Immature natural killer cell (primary cell): Measurements from ENCODE around the gene TMPRSS3. TPM values are rescaled to one million over a fixed set of nuclear protein-coding genes. Genes with fewer than 3 reads are reported as not detected.

Source experiments
- DNase-seq, 3 donors: peaks; one replicate each; pipeline ENCODE4 v3.0.0; 2022; ENCODE audit warnings: mixed read lengths in 1 of 3
- H3K27ac Mint-ChIP-seq, 6 donors: one replicate each; pipeline ENCODE4 v1.8.0; 2020; ENCODE audit warnings: mixed read lengths in 6 of 6, mild to moderate bottlenecking in 5 of 6, inconsistent platforms in 4 of 6, moderate library complexity in 3 of 6
- H3K27me3 Mint-ChIP-seq, 3 donors: one replicate each; pipeline ENCODE4 v1.8.0; 2020 to 2021; ENCODE audit warnings: low read depth in 3 of 3, mild to moderate bottlenecking in 3 of 3, mixed read lengths in 3 of 3, moderate library complexity in 3 of 3, inconsistent platforms in 1 of 3
- H3K36me3 Mint-ChIP-seq, 3 donors: one replicate each; pipeline ENCODE4 v1.8.0; 2020; ENCODE audit warnings: mixed read lengths in 3 of 3, inconsistent platforms in 2 of 3, mild to moderate bottlenecking in 2 of 3
- H3K4me1 Mint-ChIP-seq, 2 donors: one replicate each; pipeline ENCODE4 v1.8.0; 2020; ENCODE audit warnings: inconsistent platforms in 2 of 2, mild to moderate bottlenecking in 2 of 2, mixed read lengths in 2 of 2, moderate library complexity in 1 of 2
- H3K4me3 Mint-ChIP-seq, 5 donors: one replicate each; pipeline ENCODE4 v1.8.0; 2020; ENCODE audit warnings: mild to moderate bottlenecking in 5 of 5, mixed read lengths in 5 of 5, inconsistent platforms in 3 of 5, moderate library complexity in 3 of 5
- H3K9me3 Mint-ChIP-seq, 6 donors: one replicate each; pipeline ENCODE4 v1.8.0; 2020; ENCODE audit warnings: mild to moderate bottlenecking in 6 of 6, mixed read lengths in 6 of 6, inconsistent platforms in 4 of 6, moderate library complexity in 3 of 6
- polyA plus RNA-seq, 3 donors: library from polyadenylated mRNA; unstranded; fragments of 300-500 nt; fragmentation: Illumina TruSeq; gene quantifications; one replicate each; pipeline ENCODE4 v1.2.3, GENCODE V29; 2021

Gene TMPRSS3
- polyA plus RNA-seq, 3 donors from 2014 or later: 0.30 TPM; not detected in 2

DNA sequence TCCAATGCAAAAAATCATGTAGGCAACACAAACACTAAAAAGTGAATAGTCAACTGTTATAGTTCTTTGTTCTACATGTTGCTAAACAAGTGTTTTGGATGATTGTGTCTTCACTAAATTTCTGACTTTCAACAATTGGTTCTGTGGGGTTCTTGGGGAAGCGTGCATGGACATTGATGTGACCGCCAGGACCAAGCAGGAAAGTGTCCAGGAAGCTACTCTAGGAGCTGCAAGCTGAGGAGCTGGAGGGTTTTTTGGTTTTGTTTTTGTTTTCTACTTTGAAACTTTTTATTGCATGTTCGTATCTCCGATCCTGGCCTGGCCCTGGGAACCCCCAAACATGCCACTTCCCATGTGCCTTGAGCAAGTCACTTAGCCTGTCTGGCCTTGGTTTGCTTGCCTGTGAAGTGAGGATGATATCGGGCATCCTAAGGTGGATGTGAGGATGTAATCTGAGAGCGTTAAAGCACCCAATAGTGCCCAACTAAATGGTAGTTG lies 8.0 kb downstream of the TMPRSS3 start:
- H3K27ac Mint-ChIP-seq: no peak overlapping the region
- peaks cover 0 to 3% (median 0%) of the 10 kb centered on the region in 6 donors for H3K9me3 Mint-ChIP-seq
- H3K36me3 Mint-ChIP-seq: peaks cover 0 to 8% (median 0%) of the 10 kb centered on the region in 3 donors
- peaks cover 8 to 15% (median 13%) of the 10 kb centered on the region in 3 donors for H3K27me3 Mint-ChIP-seq
- no peak overlapping the region for H3K4me3 Mint-ChIP-seq
- H3K4me1 Mint-ChIP-seq: peaks cover 14 to 15% of the 10 kb centered on the region in 2 donors
- no peak for DNase-seq

- peaks cover 8 to 16% (median 13%) of the 10 kb centered on the region in 3 donors for H3K27me3 Mint-ChIP-seq
- peaks cover 0 to 8% (median 3%) of the 10 kb centered on the region in 3 donors for H3K36me3 Mint-ChIP-seq
- H3K27ac Mint-ChIP-seq: no peak overlapping the region
- peaks cover 0 to 6% (median 4%) of the 10 kb centered on the region in 6 donors for H3K9me3 Mint-ChIP-seq
- H3K4me3 Mint-ChIP-seq: no peak overlapping the region
- DNase-seq: no peak
- peaks cover 14 to 15% of the 10 kb centered on the region in 2 donors for H3K4me1 Mint-ChIP-seq
These were observed 8.7 kb downstream of the TMPRSS3 start for GRCh38 chr21:42387164-42387563.

DNA sequence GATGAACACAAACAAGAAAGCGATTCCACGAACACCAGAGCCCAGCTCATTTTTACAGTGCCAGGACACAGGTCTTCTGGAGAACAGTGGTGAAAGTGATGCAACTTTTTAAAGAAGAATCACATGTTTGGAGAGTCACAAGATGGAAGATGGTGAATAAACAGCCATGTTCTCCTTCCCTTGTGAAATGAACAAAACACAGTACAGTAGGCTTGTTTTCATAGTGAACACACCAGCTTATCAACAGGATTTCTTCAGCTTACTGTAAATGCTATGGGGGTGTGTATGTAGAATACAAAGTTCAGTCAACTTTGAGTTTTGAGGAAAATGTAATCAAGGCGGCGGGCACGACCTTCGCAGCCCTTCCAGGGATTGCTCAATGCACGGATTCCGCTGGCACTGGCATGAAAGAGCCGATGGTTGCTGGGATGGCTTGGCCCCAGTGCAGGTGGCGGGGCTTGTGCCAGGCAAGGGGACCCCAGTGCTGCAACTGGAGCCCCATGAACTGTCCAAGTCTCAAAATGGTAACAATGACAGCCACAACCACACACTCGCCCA lies 9.7 kb downstream of the TMPRSS3 start:
- H3K4me1 Mint-ChIP-seq: peaks cover 14 to 15% of the 10 kb centered on the region in 2 donors
- no peak overlapping the region for H3K27ac Mint-ChIP-seq
- peaks cover 8 to 17% (median 10%) of the 10 kb centered on the region in 6 donors for H3K9me3 Mint-ChIP-seq
- no peak overlapping the region for H3K4me3 Mint-ChIP-seq
- peaks cover 7 to 15% (median 13%) of the 10 kb centered on the region in 3 donors for H3K27me3 Mint-ChIP-seq
- H3K36me3 Mint-ChIP-seq: peaks cover 0 to 8% (median 3%) of the 10 kb centered on the region in 3 donors
- no peak for DNase-seq

DNA sequence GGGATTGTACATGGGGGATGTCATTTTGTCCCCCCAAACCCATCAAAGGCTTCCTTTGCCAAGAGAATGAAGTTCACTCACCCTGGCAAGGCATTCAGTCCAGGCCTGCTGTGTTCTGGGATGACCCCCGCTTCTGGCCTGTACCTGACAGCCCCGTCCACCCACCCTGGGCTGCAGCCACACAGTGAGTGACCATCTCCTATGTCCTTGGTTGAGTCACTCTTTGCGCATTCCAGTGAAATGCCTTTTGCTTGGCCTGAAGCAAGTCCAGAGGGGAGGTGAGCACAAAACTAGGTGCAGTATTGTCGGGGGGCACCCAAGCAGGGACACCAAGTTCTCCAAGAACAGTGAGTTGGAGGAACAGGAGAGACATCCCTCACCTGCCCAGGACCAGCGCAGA lies 10.2 kb downstream of the TMPRSS3 start:
- Mint-ChIP-seq H3K27ac (no peak overlapping the region), H3K36me3 (peaks cover 0 to 5% (median 3%) of the 10 kb centered on the region in 3 donors), H3K4me1 (peaks cover 14 to 15% of the 10 kb centered on the region in 2 donors), H3K4me3 (no peak overlapping the region), H3K9me3 (peaks cover 8 to 18% (median 10%) of the 10 kb centered on the region in 6 donors), H3K27me3 (peaks cover 5 to 15% (median 13%) of the 10 kb centered on the region in 3 donors)
- no peak for DNase-seq

GRCh38 chr21:42384989-42385388 lies 10.9 kb downstream of the TMPRSS3 start:
- H3K36me3 Mint-ChIP-seq: peaks cover 0 to 3% (median 3%) of the 10 kb centered on the region in 3 donors
- peaks cover 5 to 15% (median 13%) of the 10 kb centered on the region in 3 donors for H3K27me3 Mint-ChIP-seq
- no peak overlapping the region for H3K27ac Mint-ChIP-seq
- no peak overlapping the region for H3K4me3 Mint-ChIP-seq
- peaks cover 8 to 18% (median 10%) of the 10 kb centered on the region in 6 donors for H3K9me3 Mint-ChIP-seq
- DNase-seq: no peak
- peaks cover 14 to 15% of the 10 kb centered on the region in 2 donors for H3K4me1 Mint-ChIP-seq

DNA sequence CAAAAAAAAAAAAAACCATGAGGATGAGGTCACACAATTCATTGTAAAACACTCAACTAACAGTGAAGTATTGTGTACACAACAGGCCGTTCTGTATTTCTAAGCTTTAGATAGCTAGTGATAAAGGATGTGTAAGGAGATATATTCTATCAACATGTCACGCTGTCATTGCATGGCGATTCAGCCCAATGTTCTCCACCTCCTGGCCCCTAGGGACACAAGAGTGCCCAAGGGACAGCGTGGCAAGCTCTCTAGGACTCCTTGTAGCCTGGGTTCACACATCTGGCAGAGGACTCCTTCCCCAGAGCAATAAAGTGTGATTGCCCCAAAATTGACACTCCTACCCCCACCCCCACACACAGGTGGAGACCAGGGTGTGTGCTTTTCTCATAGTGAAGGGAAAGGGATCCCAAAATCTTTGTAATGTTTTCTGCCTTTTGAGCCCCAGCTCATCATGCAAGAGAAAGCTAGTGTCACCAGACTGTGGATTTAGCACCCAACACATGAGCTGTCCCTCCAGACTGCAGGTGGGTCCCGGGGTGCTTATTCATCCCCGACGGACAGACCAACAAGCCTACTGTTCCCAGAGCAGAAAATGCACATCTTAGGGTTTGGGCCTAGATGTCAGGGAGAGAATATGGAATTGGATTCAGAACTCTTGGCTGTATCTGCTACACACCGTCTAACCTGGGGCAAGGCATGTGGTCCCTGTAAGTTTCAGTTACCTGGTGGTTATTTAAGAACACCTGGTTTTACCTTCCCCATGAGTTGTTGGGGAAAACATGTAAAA lies 11.5 kb downstream of the TMPRSS3 start:
- Mint-ChIP-seq H3K27ac (no peak overlapping the region), H3K4me1 (peaks cover 8 to 10% of the 10 kb centered on the region in 2 donors), H3K9me3 (peaks cover 8 to 18% (median 10%) of the 10 kb centered on the region in 6 donors), H3K4me3 (no peak overlapping the region), H3K27me3 (peaks cover 5 to 16% (median 15%) of the 10 kb centered on the region in 3 donors), H3K36me3 (peaks cover 0 to 3% (median 3%) of the 10 kb centered on the region in 3 donors)
- DNase-seq: no peak

DNA sequence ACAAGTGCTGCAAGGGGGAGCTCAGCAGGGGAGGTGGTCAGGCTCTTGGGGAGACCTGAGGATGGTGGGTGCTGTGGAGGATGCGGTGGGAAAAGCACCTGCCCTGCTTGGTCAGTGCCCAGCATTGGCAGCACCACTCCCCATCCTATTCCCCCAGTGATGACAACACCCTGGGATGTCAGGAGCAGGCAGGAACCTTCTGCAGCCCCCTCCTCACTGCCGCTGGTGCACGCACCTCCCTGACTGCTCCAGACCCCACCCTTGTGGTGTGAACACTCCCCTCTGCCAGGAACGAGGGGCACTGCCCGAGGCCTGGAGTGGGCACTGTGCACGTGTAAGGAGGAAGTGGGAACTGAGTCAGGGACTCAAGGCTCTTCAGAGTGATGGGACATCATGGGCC lies 12.5 kb downstream of the TMPRSS3 start:
- no peak overlapping the region for H3K4me3 Mint-ChIP-seq

DNA sequence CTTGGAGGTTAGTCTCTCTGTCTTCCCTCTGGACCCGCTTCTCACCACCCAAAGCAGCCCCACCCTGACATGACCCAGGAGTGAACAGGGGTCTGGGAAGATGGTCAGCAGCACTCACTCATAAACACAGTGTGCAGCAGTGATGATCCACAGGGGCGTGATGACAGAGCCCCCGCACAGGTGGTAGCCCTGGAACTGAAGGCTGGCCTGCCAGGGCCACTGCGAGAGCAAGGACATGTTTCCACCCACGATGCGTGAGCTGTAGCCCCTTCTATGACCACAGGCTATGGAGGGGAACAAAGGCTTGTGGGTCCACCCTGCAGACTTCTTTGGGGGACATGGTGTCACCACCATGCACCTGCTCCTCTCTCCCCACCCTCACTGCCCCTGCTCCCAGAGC lies 12.9 kb downstream of the TMPRSS3 start:
- peaks cover 8 to 18% (median 10%) of the 10 kb centered on the region in 6 donors for H3K9me3 Mint-ChIP-seq
- H3K4me3 Mint-ChIP-seq: no peak overlapping the region
- H3K4me1 Mint-ChIP-seq: peaks cover 0 to 2% of the 10 kb centered on the region in 2 donors
- peaks cover 0 to 3% (median 3%) of the 10 kb centered on the region in 3 donors for H3K36me3 Mint-ChIP-seq
- H3K27me3 Mint-ChIP-seq: peaks cover 9 to 18% (median 16%) of the 10 kb centered on the region in 3 donors
- no peak for DNase-seq
- no peak overlapping the region for H3K27ac Mint-ChIP-seq

More for the DNA sequence above, 12.5 kb downstream of the TMPRSS3 start:
- Mint-ChIP-seq H3K36me3 (peaks cover 0 to 3% (median 3%) of the 10 kb centered on the region in 3 donors), H3K27ac (no peak overlapping the region), H3K9me3 (peaks cover 8 to 18% (median 10%) of the 10 kb centered on the region in 6 donors), H3K27me3 (peaks cover 6 to 18% (median 16%) of the 10 kb centered on the region in 3 donors), H3K4me1 (peaks cover 0 to 2% of the 10 kb centered on the region in 2 donors)
- DNase-seq: no peak

DNA sequence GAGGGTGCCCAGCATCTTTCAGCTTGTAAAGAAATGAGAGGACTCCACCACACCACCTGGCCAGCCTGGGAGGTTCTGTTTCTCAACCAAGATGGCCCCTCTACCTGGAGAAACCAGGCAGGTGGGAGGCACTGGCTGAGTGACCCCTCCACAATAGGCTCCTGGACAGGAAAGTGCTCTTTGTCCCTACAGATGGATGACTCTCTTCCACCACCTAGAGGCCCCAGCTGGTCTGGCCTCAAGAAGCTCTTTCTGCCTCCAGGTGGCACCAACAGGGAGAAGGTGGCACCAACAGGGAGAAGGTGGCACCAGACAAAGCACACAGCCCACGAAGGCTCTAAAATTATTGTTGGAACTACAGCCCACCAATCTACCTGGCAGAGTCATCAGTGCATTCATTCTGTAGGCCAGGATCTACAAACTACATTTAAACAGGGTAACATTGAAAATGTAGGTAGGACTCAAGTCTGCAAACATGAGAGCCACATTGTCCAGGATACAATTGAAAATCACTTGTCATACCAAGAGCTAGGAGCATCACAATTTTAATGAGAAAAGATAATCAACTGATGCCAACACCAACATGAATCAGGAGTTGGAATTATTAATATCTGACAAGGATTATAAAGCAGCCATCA lies 14.4 kb downstream of the TMPRSS3 start:
- Mint-ChIP-seq H3K9me3 (peaks cover 8 to 18% (median 10%) of the 10 kb centered on the region in 6 donors), H3K27me3 (peaks cover 10 to 15% (median 14%) of the 10 kb centered on the region in 3 donors), H3K36me3 (peaks cover 0 to 3% (median 3%) of the 10 kb centered on the region in 3 donors), H3K4me1 (peaks cover 0 to 2% of the 10 kb centered on the region in 2 donors), H3K27ac (no peak overlapping the region), H3K4me3 (no peak overlapping the region)
- peak in 2 of 3 donors; percentile 15 to 23 for DNase-seq

GRCh38 chr21:42379426-42380215 lies 16.2 kb downstream of the TMPRSS3 start:
- Mint-ChIP-seq H3K36me3 (peaks cover 0 to 3% (median 3%) of the 10 kb centered on the region in 3 donors), H3K9me3 (peaks cover 8 to 18% (median 10%) of the 10 kb centered on the region in 6 donors), H3K27ac (no peak overlapping the region), H3K4me3 (no peak overlapping the region), H3K4me1 (no peaks in the 10 kb centered on the region), H3K27me3 (peaks cover 9 to 14% (median 10%) of the 10 kb centered on the region in 3 donors)
- DNase-seq: no peak

- Mint-ChIP-seq H3K4me1 (no peaks in the 10 kb centered on the region), H3K9me3 (peaks cover 8 to 18% (median 10%) of the 10 kb centered on the region in 6 donors), H3K4me3 (no peak overlapping the region), H3K27me3 (peaks cover 9 to 15% (median 14%) of the 10 kb centered on the region in 3 donors), H3K27ac (no peak overlapping the region), H3K36me3 (peaks cover 0 to 3% (median 0%) of the 10 kb centered on the region in 3 donors)
- DNase-seq: no peak
These were observed 17.4 kb downstream of the TMPRSS3 start for GRCh38 chr21:42378418-42378817.

DNA sequence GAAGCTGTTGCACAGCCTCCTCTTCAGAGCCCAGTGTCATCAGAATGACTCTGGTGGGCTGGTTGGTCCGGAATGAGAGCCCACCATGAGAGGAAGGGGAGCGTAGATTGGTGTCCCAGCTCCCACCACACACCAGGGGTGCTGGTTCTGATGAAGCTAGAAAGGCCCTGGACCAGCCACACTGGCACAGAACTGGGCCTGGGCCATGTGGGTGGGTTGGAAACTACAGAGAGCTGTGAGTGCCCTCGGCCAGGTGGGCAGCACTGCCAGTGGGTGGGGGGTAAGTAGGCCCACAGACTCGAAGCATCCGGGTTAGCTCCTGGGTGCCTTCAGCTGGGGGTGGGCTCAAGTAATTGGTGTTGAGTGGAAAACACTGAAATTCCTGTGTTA lies 17.9 kb downstream of the TMPRSS3 start:
- H3K27ac Mint-ChIP-seq: no peak overlapping the region
- no peak for DNase-seq
- H3K27me3 Mint-ChIP-seq: peaks cover 9 to 15% (median 14%) of the 10 kb centered on the region in 3 donors
- peaks cover 0 to 3% (median 0%) of the 10 kb centered on the region in 3 donors for H3K36me3 Mint-ChIP-seq
- no peaks in the 10 kb centered on the region for H3K4me1 Mint-ChIP-seq
- H3K9me3 Mint-ChIP-seq: peaks cover 8 to 18% (median 10%) of the 10 kb centered on the region in 6 donors
- H3K4me3 Mint-ChIP-seq: no peak overlapping the region
